ENCODE results near the gene PLPPR1. TPM values are rescaled to one million over a fixed set of nuclear protein-coding genes. Genes with fewer than 3 reads are reported as not detected.

The PLPPR1 gene
- total RNA-seq, 4 donors from 2014 or later: 0.47 to 0.57 TPM; not detected in 2

DNA sequence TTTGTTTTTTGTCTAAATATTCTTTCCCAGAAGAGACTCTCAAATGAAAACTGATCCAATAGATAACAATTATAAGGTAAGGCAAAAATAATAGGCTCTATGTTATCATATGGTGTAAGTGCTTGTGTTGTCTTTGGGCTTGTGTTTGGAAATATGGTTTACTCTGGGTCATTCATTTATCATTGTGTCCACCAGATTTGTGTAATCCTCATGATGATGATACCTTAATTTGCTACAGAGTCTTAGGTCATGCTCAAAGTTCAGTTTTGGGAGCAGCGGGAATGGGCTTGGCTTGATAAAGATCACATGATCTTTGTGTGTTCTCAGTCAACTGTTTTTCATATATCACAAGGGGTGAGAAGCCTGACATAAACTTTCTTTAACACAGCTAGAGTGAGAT is 34.2 kb downstream of the PLPPR1 start:
- intact Hi-C loops (cut with DNase I): no loop called here
- Histone ChIP-seq H3K4me1 (no peaks in the 10 kb centered on the region), H3K36me3 (no peaks in the 10 kb centered on the region), H3K27ac (no peak overlapping the region), H3K4me3 (no peak overlapping the region), H3K27me3 (no peaks in the 10 kb centered on the region), H3K9me3 (no peaks in the 10 kb centered on the region)
- TF ChIP-seq, protein P1, sequence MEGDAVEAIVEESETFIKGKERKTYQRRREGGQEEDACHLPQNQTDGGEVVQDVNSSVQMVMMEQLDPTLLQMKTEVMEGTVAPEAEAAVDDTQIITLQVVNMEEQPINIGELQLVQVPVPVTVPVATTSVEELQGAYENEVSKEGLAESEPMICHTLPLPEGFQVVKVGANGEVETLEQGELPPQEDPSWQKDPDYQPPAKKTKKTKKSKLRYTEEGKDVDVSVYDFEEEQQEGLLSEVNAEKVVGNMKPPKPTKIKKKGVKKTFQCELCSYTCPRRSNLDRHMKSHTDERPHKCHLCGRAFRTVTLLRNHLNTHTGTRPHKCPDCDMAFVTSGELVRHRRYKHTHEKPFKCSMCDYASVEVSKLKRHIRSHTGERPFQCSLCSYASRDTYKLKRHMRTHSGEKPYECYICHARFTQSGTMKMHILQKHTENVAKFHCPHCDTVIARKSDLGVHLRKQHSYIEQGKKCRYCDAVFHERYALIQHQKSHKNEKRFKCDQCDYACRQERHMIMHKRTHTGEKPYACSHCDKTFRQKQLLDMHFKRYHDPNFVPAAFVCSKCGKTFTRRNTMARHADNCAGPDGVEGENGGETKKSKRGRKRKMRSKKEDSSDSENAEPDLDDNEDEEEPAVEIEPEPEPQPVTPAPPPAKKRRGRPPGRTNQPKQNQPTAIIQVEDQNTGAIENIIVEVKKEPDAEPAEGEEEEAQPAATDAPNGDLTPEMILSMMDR (IDR thresholded peaks at IDR 0.05): no peak
- no peak for TF ChIP-seq POLR2A (IDR thresholded peaks at IDR 0.05)
- no peak for DNase-seq
- 91 to 95% methylated on average over 1 of the region's 1 CpG for WGBS, 2 donors

DNA sequence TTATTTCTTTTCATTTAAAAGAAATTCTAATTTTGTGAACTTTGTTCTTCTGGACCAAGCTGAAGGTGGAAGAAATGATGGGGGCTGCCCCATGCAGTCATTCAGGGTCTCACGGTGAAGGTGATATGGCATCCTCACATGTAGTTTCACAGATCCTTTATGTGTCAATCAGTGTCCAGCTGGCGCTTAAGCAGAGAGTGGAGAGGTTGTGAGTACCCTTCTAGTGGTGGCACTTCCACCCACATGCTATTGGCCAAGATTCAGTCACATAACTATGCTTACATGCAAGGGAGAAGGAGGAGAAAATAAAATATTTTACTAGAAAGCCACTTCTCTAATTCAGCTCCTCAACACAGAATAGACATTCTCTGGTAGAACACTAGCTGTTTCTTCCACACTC is 34.7 kb downstream of the PLPPR1 start:
- Histone ChIP-seq H3K4me3 (no peak overlapping the region), H3K27ac (no peak overlapping the region), H3K4me1 (no peaks in the 10 kb centered on the region), H3K9me3 (no peaks in the 10 kb centered on the region), H3K27me3 (no peaks in the 10 kb centered on the region), H3K36me3 (no peaks in the 10 kb centered on the region)
- 64 to 65% methylated on average over 2 of the region's 2 CpGs for WGBS, 2 donors
- TF ChIP-seq, protein P1 (IDR thresholded peaks at IDR 0.05): no peak
- TF ChIP-seq POLR2A (IDR thresholded peaks at IDR 0.05): no peak
- intact Hi-C loops (cut with DNase I): no loop called here
- no peak for DNase-seq

GRCh38 chr9:101064206-101064605 is 35.7 kb downstream of the PLPPR1 start:
- H3K27ac ChIP-seq: no peak overlapping the region
- TF ChIP-seq POLR2A (IDR thresholded peaks at IDR 0.05): no peak
- TF ChIP-seq, protein P1 (IDR thresholded peaks at IDR 0.05): no peak
- no peak for DNase-seq
- H3K27me3 ChIP-seq: no peaks in the 10 kb centered on the region
- no peak overlapping the region for H3K4me3 ChIP-seq
- intact Hi-C loops (cut with DNase I): no loop called here
- no peaks in the 10 kb centered on the region for H3K36me3 ChIP-seq
- no peaks in the 10 kb centered on the region for H3K4me1 ChIP-seq
- H3K9me3 ChIP-seq: no peaks in the 10 kb centered on the region

DNA sequence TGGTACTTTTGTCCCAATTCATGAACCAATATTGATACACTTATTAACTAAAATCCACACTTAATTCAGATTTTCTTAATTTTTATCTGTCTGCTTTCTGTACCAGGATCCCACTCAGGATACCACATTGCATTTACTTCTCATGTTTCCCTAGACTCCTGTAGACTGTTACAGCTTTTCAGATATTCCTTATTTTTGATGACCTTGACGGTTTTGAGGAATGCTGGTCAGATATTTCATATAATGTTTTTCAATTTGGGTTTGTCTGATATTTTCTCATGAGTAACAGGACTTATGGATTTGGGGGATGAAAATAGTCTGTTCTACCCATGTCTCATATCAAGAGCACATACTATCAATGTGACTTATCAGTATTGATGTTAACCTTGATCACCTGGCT is 37.4 kb downstream of the PLPPR1 start:
- no peak overlapping the region for H3K4me3 ChIP-seq
- TF ChIP-seq, protein P1 (IDR thresholded peaks at IDR 0.05): no peak
- no peak for TF ChIP-seq POLR2A (IDR thresholded peaks at IDR 0.05)
- H3K27ac ChIP-seq: no peak overlapping the region
- H3K9me3 ChIP-seq: no peaks in the 10 kb centered on the region
- H3K36me3 ChIP-seq: no peaks in the 10 kb centered on the region
- H3K27me3 ChIP-seq: no peaks in the 10 kb centered on the region
- intact Hi-C loops (cut with DNase I): no loop called here
- 75 to 86% methylated on average over 1 of the region's 1 CpG for WGBS, 2 donors
- DNase-seq: no peak
- no peaks in the 10 kb centered on the region for H3K4me1 ChIP-seq

DNA sequence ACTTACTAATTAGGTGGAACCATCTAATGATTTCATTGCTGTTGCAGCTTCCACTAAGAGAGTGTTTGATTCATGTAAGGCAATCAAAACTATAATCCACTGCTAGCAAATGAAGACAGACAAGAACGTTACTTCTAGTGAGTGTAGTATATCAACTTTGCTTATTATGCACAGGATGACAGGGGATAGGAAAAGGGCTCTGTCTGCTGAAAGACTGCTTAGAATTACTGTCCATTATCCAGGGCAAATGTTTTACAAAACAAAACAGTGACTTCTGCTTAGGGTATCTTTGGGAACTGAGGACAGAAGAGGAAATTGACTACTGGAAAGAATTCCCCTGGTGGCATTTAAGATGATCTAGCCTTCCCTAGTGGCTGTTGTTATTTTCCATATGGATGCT is 40.2 kb downstream of the PLPPR1 start:
- Histone ChIP-seq H3K27ac (no peak overlapping the region), H3K36me3 (no peaks in the 10 kb centered on the region), H3K9me3 (no peaks in the 10 kb centered on the region), H3K4me3 (no peak overlapping the region), H3K4me1 (no peaks in the 10 kb centered on the region), H3K27me3 (no peaks in the 10 kb centered on the region)
- no peak for DNase-seq
- 71 to 81% methylated on average over 1 of the region's 1 CpG for WGBS, 2 donors
- intact Hi-C loops (cut with DNase I): no loop called here
- TF ChIP-seq, protein P1 (IDR thresholded peaks at IDR 0.05): no peak
- TF ChIP-seq POLR2A (IDR thresholded peaks at IDR 0.05): no peak
